NCI-H2196 (cell line): ENCODE data around the gene MLXIP.
A peak's percentile ranks its signal among the peaks of the same experiment; 100 is the strongest.
"Not testable (repeated sequence)": the region's sequence is repeated elsewhere in the genome, so short reads cannot be mapped to it uniquely, and the experiment has no call there.

Source experiments
- DNase-seq: peaks from one replicate; lab custom pipeline; 2025; ENCODE audit not compliant: unreplicated experiment; lab: John Stamatoyannopoulos, UW

MLXIP gene

GRCh38 chr12:122094137-122094734, 15.7 kb downstream of the MLXIP start:
- DNase-seq = no peak

GRCh38 chr12:122094735-122095631, 16.4 kb downstream of the MLXIP start:
- DNase-seq = no peak

- DNase-seq = no peak
Observed at GRCh38 chr12:122096014-122096413, 17.5 kb downstream of the MLXIP start.

- no peak for DNase-seq
Observed at GRCh38 chr12:122096591-122097149, 18.1 kb downstream of the MLXIP start.

- DNase-seq = no peak
Observed at GRCh38 chr12:122097584-122097926, 19.0 kb downstream of the MLXIP start.

- peak; percentile 88 for DNase-seq
Observed at GRCh38 chr12:122097927-122098756, 19.6 kb downstream of the MLXIP start.

- DNase-seq = no peak
Observed at GRCh38 chr12:122099280-122099749, 20.8 kb downstream of the MLXIP start.

GRCh38 chr12:122099856-122100255, 21.3 kb downstream of the MLXIP start:
- DNase-seq = no peak

- DNase-seq = no peak
Observed at GRCh38 chr12:122100568-122100967, 22.0 kb downstream of the MLXIP start.

GRCh38 chr12:122102331-122102730, 23.8 kb downstream of the MLXIP start:
- no peak for DNase-seq

GRCh38 chr12:122104844-122105243, 26.3 kb downstream of the MLXIP start:
- DNase-seq = no peak

GRCh38 chr12:122105496-122105895, 26.9 kb downstream of the MLXIP start:
- not testable (repeated sequence) for DNase-seq

- peak; percentile 88 for DNase-seq
Observed at GRCh38 chr12:122106843-122107242, 28.3 kb downstream of the MLXIP start.

- DNase-seq = no peak
Observed at GRCh38 chr12:122107261-122107660, 28.7 kb downstream of the MLXIP start.

GRCh38 chr12:122111089-122111641, 32.6 kb downstream of the MLXIP start:
- peak; percentile 77 for DNase-seq

- DNase-seq = peak; percentile 81
Observed at GRCh38 chr12:122116707-122117535, 38.4 kb downstream of the MLXIP start.

- DNase-seq = no peak
Observed at GRCh38 chr12:122117979-122118378, 39.4 kb downstream of the MLXIP start.

GRCh38 chr12:122121341-122121740, 42.8 kb downstream of the MLXIP start:
- not testable (repeated sequence) for DNase-seq

- DNase-seq = no peak
Observed at GRCh38 chr12:122121745-122122144, 43.2 kb downstream of the MLXIP start.
